22Rv1 (cell line): Measurements from ENCODE around the gene SNAI1.

ENCODE experiments used
- CTCF ChIP-seq: fragments of 450-650 bp; IDR thresholded peaks from 2 replicates; pipeline ENCODE4 v1.5.1; 2017; ENCODE audit warnings: mild to moderate bottlenecking
- ZFX ChIP-seq: fragments of 450-650 bp; IDR thresholded peaks from 2 replicates; pipeline ENCODE4 v1.6.1; 2017; ENCODE audit warnings: antibody characterized with exemption, borderline replicate concordance

- no peak for TF ChIP-seq CTCF
- no peak for TF ChIP-seq ZFX
Observed at GRCh38 chr20:49981218-49982071, 1.3 kb upstream of the SNAI1 start.
